Measurements from ENCODE around the gene ANKRD66.
"Not testable (repeated sequence)": the region's sequence is repeated elsewhere in the genome, so short reads cannot be mapped to it uniquely, and the experiment has no call there.

ANKRD66 gene

GRCh38 chr6:46746696-46747095 lies at the start of gene ANKRD66:
Gene ANKRD66, plus strand, starts transcription at chr6:46746933. Its CDS starts 5,016 bp downstream, at chr6:46751949.
- no peak for DNase-seq

GRCh38 chr6:46699970-46700369 lies 46.8 kb upstream of the ANKRD66 start:
- DNase-seq = no peak

GRCh38 chr6:46704562-46704961 lies 42.2 kb upstream of the ANKRD66 start:
- DNase-seq = peak; percentile 61

- no peak for DNase-seq
Measured at GRCh38 chr6:46706464-46706863, 40.3 kb upstream of the ANKRD66 start.

GRCh38 chr6:46711491-46711890 lies 35.2 kb upstream of the ANKRD66 start:
- DNase-seq = no peak

GRCh38 chr6:46715141-46715540 lies 31.6 kb upstream of the ANKRD66 start:
- DNase-seq = no peak

GRCh38 chr6:46719099-46719498 lies 27.6 kb upstream of the ANKRD66 start:
- no peak for DNase-seq

- DNase-seq = no peak
Measured at GRCh38 chr6:46720401-46720800, 26.3 kb upstream of the ANKRD66 start.

GRCh38 chr6:46729787-46730326 lies 16.9 kb upstream of the ANKRD66 start:
- DNase-seq = no peak

GRCh38 chr6:46730921-46731461 lies 15.7 kb upstream of the ANKRD66 start:
- no peak for DNase-seq

GRCh38 chr6:46733341-46733801 lies 13.4 kb upstream of the ANKRD66 start:
- DNase-seq = no peak

GRCh38 chr6:46734867-46735719 lies 11.6 kb upstream of the ANKRD66 start, which contains the start of gene PLA2G7:
Gene PLA2G7, minus strand, starts transcription at chr6:46735375. Its CDS starts 12,484 bp downstream, at chr6:46722891.
- DNase-seq = no peak

GRCh38 chr6:46735720-46736031 lies 11.1 kb upstream of the ANKRD66 start:
- DNase-seq = no peak

- DNase-seq = no peak
Measured at GRCh38 chr6:46736906-46737305, 9.8 kb upstream of the ANKRD66 start.

- DNase-seq = no peak
Measured at GRCh38 chr6:46741482-46741881, 5.3 kb upstream of the ANKRD66 start.

- DNase-seq = no peak
Measured at GRCh38 chr6:46741910-46742309, 4.8 kb upstream of the ANKRD66 start.

- no peak for DNase-seq
Measured at GRCh38 chr6:46743425-46744158, 3.1 kb upstream of the ANKRD66 start.

- DNase-seq = not testable (repeated sequence)
Measured at GRCh38 chr6:46744159-46744725, 2.5 kb upstream of the ANKRD66 start.

GRCh38 chr6:46745973-46746372 lies 760 bp upstream of the ANKRD66 start:
- DNase-seq = no peak

- DNase-seq = no peak
Measured at GRCh38 chr6:46748940-46749503, 2.3 kb downstream of the ANKRD66 start.

- no peak for DNase-seq
Measured at GRCh38 chr6:46749731-46750130, 3.0 kb downstream of the ANKRD66 start.

- no peak for DNase-seq
Measured at GRCh38 chr6:46751658-46752057, 4.9 kb downstream of the ANKRD66 start.

GRCh38 chr6:46755865-46756264 lies 9.1 kb downstream of the ANKRD66 start:
- DNase-seq = no peak
